GM19043 (cell line): Measurements from ENCODE around the gene DENND10.
"Not testable (repeated sequence)": the region's sequence is repeated elsewhere in the genome, so short reads cannot be mapped to it uniquely, and the experiment has no call there.

Source experiments
- ATAC-seq: cut with Tn5 transposase; IDR thresholded peaks from one replicate; pipeline ENCODE4 v1.9.1; 2021; ENCODE audit warnings: low read depth; ENCODE audit not compliant: unreplicated experiment

The DENND10 gene

DNA sequence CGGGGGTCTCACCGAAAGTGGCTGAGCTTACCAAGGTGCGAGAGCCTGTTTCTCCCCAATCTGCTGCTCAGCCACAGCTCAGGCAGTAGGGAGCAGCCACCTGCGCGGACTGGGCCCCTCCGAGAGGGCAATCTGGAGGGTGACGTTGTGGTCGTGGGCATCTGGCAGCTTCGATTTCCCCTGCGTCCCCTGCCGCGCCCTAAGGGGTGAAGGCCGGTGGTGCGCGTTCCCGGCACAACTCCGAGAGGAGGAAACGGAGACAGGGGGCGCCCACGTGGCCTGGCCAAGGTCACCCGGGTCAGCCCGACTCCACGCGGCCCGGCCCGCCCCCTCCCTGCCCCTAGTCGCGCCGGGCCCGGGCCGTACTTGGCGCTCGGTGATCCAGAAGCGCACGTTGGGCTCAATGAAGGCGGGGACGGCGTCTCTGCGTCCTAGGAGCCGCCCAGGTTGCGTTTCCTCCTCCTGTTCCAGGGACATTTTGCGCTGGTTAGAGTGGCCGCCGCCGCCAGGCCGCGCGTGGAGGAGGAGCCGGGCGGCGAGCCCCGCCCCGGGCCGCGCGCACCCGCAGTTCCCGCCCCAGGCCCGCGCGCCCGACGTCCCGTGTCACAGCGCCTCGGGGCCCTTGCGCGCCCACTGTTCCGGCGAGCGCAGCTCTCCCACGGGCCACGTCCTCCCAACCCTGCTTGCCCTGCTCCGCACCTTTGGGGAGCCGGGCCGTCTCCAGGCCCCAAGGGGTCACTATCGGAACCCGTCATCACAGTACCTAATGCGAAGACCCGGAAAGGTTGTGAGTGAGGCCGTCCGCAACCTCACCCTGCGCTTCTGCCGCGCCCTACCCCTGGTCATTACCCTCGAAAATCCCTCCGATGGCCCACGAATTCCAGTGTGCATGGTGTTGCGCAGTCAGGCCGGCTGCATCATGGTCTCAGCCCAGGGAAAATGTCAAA lies 61.5 kb downstream of the DENND10 start, which contains the start of gene SFXN4:
TSS of gene SFXN4 (minus strand) at position 544 of the 947 bp plus-strand sequence. CDS start at position 477, 67 bp downstream.
- peak; percentile 88 for ATAC-seq

DNA sequence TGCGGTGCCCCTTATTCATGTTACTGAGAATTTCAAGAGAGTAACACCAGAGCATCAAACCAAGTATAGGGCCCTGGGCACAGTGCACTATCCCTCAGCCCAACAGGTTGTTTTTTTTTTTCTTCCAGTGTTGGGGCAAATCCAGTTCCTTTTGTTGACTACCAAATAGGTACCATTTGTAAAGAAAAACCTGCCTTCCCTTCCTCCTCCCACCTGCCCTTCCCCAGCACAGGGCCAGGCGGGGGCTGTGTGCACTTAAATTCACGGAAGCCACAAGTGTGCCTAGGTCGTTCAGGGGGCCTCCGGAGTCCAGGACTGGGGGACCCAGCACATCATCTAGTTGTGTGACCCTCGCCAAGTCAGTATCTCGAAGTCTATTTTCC lies 62.2 kb downstream of the DENND10 start:
- ATAC-seq: peak; percentile 12

DNA sequence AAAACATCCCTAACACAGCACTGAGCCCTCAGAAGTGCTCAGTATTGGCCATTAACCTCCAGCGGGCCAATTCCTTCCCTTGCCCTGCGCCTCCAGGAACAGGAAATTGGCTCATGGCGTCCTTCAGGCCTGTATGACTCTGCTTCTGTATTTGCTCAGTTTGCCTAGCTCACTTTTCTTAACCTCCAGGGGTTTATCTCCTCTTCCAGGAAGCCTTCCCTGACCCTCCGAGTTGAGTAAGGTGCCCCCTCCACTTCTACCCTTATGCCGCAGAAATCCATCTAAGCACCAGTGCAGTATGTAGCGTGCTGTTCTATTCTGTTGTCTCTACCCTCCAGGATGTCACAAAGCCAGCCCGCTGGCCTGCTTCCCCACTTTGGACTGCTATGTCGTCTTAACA lies 62.7 kb downstream of the DENND10 start:
- no peak for ATAC-seq

DNA sequence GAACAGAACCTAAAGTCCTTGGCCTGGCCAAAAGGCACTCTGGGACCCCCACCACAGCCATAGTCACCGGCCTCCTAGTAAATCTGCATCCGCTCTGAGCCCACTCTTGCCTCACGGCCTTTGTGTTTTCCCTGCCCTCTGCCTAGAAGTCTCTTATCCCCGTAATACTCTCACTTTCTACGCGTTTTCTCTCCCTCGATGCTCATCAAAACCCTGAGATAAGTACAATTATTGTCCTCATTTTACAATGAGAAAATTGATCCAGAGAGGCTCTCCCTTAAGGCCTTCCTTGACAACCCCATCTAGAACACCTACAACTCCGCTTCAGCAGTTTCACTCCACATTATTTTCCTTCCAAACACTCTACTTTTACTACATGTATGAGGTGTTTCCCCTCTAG lies 63.1 kb downstream of the DENND10 start:
- no peak for ATAC-seq

DNA sequence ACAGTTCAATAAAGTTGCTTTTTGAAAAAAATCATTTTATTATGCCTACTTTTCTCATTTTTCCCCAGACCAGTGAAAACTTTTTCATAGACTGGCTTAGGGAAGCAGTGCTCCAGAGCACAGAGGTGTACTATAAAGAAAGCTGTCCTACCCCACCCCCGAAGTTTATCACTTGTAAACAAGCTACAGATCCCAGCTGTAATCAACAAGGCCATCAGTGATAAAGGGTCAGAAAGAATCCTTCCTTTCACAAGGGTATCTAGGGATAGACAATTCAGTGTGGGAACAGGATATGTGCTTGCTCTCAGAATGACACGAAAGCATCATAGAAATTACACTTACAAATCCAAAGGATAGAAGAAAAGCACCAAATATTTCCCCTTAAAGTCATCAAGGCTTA lies 70.2 kb downstream of the DENND10 start:
- no peak for ATAC-seq

DNA sequence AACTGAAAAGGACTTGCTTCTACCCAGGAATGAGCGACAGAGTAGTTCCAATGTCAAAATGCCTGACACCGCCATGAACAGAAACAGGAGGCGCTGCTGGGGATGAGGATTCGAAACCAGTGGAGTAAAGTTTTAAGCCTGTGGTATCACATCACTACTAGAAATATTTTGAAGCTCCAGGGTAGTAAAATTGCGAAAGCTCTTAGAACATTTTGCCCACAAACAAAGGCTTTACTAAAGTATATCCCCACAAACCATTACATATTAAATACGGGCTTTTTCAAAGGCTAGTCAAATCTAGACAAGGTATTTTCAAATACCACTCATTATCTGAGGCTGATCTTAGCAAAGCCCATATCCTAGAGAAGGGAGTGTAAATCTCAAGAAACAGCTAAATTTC lies 72.3 kb downstream of the DENND10 start:
- no peak for ATAC-seq

DNA sequence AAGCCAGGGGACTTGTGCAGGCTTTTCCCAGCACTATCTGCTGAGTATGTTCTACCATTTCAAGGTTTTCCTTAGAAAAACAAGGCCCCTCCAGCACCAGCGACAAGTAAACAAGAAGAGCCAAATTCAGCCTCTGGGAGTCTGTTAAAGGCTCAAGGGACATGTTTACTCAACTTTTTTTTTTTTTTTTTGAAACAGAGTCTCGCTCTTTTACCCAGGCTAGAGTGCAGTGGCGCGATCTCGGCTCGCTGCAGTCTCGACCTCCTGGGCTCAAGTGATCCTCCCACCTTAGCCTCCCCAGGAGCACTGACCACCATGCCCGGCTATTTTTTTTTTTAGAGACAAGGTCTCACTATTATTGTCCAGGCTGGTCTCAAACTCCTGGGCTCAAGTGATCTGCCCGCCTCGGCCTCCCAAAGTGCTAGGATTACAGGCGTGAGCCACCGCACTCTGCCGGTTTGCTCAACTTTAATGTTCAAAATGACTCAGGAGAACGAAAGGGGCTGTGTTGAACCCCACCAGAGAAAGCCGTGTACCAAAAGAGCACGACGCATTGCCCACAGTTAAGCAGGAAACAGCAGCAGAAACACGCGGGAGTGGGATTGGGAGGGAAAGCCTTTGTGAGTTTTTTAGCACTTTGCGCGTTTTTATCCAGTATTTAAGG lies 73.9 kb downstream of the DENND10 start:
- ATAC-seq: peak; percentile 22

DNA sequence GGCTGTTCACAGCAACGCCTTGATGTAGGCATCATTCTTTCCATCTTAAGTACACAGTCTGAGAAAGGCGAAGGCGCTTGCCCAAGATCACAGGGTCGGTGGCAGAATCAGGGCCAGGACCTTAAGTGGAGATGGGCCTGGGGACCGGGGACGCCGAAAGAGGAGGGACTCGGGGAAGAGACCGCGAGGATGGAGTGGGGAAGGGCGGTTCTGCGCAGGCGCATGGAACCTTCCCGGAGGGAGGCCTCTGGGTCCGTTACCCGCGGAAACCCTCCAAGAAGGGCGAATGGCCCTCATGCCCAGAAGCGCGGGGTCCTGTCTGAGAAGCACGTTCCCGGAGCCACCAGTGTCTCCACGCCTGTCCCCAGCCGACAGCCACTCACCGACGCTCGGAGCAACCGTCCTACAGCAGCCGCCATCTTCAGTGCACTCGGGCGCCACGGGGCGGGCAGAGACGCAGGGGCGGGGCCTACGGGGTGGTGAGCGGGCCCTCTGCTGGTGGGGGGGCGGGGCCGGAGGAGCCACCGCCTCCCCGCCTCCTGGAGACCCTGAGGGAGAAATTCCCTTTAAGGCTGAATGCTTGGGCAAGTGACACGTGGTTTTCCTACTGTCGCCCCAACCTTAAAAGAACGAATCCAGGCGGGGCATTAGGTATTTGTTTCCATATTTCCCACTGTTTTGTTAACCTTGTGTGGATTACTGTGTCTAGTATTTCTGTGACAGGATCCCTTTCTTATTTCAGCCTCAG lies 74.6 kb downstream of the DENND10 start, which contains the start of gene PRDX3:
TSS of gene PRDX3 (minus strand) at position 441 of the 748 bp plus-strand sequence. CDS start at position 419, 22 bp downstream.
- ATAC-seq: peak; percentile 90

DNA sequence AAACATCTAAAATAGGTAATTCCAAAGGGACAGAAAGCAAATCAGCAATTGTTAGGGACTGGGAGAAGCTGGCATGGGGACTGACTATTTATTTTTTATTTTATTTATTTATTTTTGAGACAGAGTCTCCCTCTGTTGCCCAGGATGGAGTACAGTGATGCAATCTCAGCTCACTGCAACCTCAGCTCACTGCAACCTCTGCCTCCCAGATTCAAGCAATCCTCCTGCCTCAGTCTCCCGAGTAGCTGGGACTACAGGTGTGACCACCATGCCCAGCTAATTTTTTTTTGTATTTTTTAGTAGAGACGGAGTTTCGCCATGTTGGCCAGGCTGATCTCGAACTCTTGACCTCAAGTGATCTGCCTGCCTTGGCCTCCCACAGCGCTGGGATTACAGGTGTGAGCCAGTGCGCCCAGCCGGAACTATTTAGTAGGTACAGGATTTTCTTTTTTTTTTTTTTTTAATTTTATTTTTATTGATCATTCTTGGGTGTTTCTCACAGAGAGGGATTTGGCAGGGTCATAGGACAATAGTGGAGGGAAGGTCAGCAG lies 77.0 kb downstream of the DENND10 start:
- not testable (repeated sequence) for ATAC-seq

DNA sequence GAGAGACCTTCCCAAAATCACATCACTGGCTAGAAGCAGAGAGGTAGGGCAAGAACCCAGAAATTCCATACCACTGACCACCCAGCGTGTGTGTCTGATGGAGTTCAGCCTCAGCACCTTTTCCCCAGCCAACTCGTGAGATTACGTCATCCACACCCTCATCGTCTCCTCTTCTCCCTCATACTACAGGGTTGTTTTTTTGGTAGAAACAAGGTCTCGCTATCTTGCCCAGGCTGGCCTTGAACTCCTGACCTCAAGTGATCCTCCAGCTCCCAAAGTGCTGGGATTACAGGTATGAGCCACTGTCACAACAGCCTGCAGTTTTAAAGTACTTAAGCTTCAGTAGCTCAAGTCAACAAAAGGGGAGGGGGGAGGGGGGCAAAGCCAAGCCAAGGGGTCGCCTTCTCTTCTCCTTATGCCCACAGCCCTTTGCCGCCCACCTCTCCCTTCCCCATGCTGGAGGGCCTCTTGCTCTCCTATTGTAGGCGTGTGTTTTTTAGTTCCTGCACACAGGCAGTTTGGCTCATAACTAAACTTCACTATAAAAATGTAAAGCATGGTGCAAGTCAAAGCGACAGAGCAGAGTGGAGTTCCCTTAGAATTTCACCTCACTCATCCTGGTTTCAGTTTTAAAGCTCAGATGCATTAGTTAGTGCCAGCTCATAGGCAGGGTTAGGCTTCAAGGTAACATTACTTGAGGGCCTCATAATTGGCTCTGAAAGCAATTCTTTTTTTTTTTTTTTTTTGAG lies 79.9 kb downstream of the DENND10 start:
- ATAC-seq: no peak
